WTC11 (cell line): ENCODE results near the gene THSD4.

Experiments used
- IRF2 ChIP-seq: sonication (generic); formaldehyde crosslinking; IDR thresholded peaks from 2 replicates; pipeline ENCODE4 v1.8.0; 2022; ENCODE audit warnings: low read depth, missing genetic modification reagents, borderline replicate concordance
- NFYB ChIP-seq: sonication (generic); formaldehyde crosslinking; conservative IDR thresholded peaks from 2 replicates; pipeline ENCODE4 v1.8.0; 2022; ENCODE audit warnings: low read depth, missing genetic modification reagents
- TP53 ChIP-seq: sonication (generic); formaldehyde crosslinking; IDR thresholded peaks from 2 replicates; pipeline ENCODE4 v1.8.1; 2023; ENCODE audit warnings: mild to moderate bottlenecking, missing genetic modification reagents
- TF ChIP-seq, protein P1 (sequence below): sonication (generic); formaldehyde crosslinking; IDR thresholded peaks from 2 replicates; pipeline ENCODE4 v1.8.1; 2023; ENCODE audit warnings: mild to moderate bottlenecking, missing genetic modification reagents, borderline replicate concordance
- TF ChIP-seq, protein P2 (sequence below): sonication (generic); formaldehyde crosslinking; conservative IDR thresholded peaks from 2 replicates; pipeline ENCODE4 v1.8.1; 2022; ENCODE audit warnings: mild to moderate bottlenecking, missing genetic modification reagents
- TF ChIP-seq, protein P3 (sequence below): sonication (generic); formaldehyde crosslinking; IDR thresholded peaks from 2 replicates; pipeline ENCODE4 v1.8.1; 2022; ENCODE audit warnings: mild to moderate bottlenecking, missing genetic modification reagents, moderate library complexity, borderline replicate concordance
- TF ChIP-seq, protein P4 (sequence below): fragments of 200-600 bp; IDR thresholded peaks from 2 replicates; pipeline ENCODE4 v1.8.0; 2022; ENCODE audit warnings: antibody characterized with exemption

DNA sequence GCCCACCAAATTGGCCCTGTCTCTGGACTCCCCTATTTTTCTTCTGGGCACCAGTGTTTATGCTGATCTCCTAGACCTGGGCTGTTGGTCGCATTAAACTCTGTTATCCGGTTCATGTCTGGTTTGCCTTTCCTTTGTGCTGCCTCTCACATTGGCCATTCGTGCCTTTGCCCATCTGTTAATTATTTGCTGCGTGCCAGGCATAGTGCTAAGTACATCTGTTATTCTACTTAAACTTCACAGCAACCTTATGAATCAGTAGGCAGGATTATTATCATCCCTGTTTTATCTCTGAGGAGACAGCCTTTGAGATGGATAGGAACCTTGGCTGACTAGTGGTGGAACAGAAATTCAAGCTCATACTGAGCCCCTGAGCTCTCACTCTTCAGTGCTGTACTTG lies 76.0 kb downstream of the THSD4 start:
- no peak for TF ChIP-seq TP53 (CRISPR knock-in tag)
- TF ChIP-seq, protein P1, sequence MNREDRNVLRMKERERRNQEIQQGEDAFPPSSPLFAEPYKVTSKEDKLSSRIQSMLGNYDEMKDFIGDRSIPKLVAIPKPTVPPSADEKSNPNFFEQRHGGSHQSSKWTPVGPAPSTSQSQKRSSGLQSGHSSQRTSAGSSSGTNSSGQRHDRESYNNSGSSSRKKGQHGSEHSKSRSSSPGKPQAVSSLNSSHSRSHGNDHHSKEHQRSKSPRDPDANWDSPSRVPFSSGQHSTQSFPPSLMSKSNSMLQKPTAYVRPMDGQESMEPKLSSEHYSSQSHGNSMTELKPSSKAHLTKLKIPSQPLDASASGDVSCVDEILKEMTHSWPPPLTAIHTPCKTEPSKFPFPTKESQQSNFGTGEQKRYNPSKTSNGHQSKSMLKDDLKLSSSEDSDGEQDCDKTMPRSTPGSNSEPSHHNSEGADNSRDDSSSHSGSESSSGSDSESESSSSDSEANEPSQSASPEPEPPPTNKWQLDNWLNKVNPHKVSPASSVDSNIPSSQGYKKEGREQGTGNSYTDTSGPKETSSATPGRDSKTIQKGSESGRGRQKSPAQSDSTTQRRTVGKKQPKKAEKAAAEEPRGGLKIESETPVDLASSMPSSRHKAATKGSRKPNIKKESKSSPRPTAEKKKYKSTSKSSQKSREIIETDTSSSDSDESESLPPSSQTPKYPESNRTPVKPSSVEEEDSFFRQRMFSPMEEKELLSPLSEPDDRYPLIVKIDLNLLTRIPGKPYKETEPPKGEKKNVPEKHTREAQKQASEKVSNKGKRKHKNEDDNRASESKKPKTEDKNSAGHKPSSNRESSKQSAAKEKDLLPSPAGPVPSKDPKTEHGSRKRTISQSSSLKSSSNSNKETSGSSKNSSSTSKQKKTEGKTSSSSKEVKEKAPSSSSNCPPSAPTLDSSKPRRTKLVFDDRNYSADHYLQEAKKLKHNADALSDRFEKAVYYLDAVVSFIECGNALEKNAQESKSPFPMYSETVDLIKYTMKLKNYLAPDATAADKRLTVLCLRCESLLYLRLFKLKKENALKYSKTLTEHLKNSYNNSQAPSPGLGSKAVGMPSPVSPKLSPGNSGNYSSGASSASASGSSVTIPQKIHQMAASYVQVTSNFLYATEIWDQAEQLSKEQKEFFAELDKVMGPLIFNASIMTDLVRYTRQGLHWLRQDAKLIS (CRISPR knock-in tag), result no peak
- no peak for TF ChIP-seq IRF2
- TF ChIP-seq NFYB, result no peak
- TF ChIP-seq, protein P2, sequence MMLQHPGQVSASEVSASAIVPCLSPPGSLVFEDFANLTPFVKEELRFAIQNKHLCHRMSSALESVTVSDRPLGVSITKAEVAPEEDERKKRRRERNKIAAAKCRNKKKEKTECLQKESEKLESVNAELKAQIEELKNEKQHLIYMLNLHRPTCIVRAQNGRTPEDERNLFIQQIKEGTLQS (CRISPR knock-in tag), result no peak
- TF ChIP-seq, protein P3, sequence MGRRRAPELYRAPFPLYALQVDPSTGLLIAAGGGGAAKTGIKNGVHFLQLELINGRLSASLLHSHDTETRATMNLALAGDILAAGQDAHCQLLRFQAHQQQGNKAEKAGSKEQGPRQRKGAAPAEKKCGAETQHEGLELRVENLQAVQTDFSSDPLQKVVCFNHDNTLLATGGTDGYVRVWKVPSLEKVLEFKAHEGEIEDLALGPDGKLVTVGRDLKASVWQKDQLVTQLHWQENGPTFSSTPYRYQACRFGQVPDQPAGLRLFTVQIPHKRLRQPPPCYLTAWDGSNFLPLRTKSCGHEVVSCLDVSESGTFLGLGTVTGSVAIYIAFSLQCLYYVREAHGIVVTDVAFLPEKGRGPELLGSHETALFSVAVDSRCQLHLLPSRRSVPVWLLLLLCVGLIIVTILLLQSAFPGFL (CRISPR knock-in tag), result no peak
- TF ChIP-seq, protein P4, sequence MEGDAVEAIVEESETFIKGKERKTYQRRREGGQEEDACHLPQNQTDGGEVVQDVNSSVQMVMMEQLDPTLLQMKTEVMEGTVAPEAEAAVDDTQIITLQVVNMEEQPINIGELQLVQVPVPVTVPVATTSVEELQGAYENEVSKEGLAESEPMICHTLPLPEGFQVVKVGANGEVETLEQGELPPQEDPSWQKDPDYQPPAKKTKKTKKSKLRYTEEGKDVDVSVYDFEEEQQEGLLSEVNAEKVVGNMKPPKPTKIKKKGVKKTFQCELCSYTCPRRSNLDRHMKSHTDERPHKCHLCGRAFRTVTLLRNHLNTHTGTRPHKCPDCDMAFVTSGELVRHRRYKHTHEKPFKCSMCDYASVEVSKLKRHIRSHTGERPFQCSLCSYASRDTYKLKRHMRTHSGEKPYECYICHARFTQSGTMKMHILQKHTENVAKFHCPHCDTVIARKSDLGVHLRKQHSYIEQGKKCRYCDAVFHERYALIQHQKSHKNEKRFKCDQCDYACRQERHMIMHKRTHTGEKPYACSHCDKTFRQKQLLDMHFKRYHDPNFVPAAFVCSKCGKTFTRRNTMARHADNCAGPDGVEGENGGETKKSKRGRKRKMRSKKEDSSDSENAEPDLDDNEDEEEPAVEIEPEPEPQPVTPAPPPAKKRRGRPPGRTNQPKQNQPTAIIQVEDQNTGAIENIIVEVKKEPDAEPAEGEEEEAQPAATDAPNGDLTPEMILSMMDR, result no peak
